Smooth muscle cell (in vitro differentiated cells): ENCODE measurements around the gene FGGY. TPM values are rescaled to one million over a fixed set of nuclear protein-coding genes. Genes with fewer than 3 reads are reported as not detected.

Experiments
- DNase-seq: peaks from one replicate; lab custom pipeline; 2025; ENCODE audit not compliant: unreplicated experiment; lab: John Stamatoyannopoulos, UW
- H2AFZ ChIP-seq: fragments of 200-600 bp; sonication (generic); 2 replicates; pipeline ENCODE4 v1.6.0; 2016; ENCODE audit warnings: antibody characterized with exemption, low read depth, mild to moderate bottlenecking
- H3F3A ChIP-seq: fragments of 200-600 bp; sonication (generic); 2 replicates; pipeline ENCODE4 v1.6.0; 2017; ENCODE audit warnings: antibody characterized with exemption, low read depth
- H3K27ac ChIP-seq: fragments of 200-600 bp; sonication (generic); 2 replicates; pipeline ENCODE4 v1.5.1; 2016; ENCODE audit warnings: low read depth, mild to moderate bottlenecking
- H3K27me3 ChIP-seq: fragments of 200-600 bp; sonication (generic); 2 replicates; pipeline ENCODE4 v1.6.1; 2016; ENCODE audit warnings: low read depth, mild to moderate bottlenecking
- H3K36me3 ChIP-seq: fragments of 200-600 bp; sonication (generic); 2 replicates; pipeline ENCODE4 v1.5.1; 2016; ENCODE audit warnings: low read depth
- H3K4me1 ChIP-seq: fragments of 200-600 bp; sonication (generic); 2 replicates; pipeline ENCODE4 v1.5.1; 2016; ENCODE audit warnings: low read depth
- H3K4me2 ChIP-seq: fragments of 200-600 bp; sonication (generic); 2 replicates; pipeline ENCODE4 v1.6.0; 2016; ENCODE audit warnings: mild to moderate bottlenecking
- H3K4me3 ChIP-seq: fragments of 200-600 bp; sonication (generic); 2 replicates; pipeline ENCODE4 v1.5.1; 2016; ENCODE audit warnings: mild to moderate bottlenecking
- H3K79me2 ChIP-seq: fragments of 200-600 bp; sonication (generic); 2 replicates; pipeline ENCODE4 v1.6.0; 2016; ENCODE audit warnings: low read depth, mild to moderate bottlenecking
- H3K9ac ChIP-seq: fragments of 200-600 bp; sonication (generic); 2 replicates; pipeline ENCODE4 v1.6.0; 2016; ENCODE audit warnings: low read depth
- H3K9me3 ChIP-seq: fragments of 200-600 bp; sonication (generic); replicated peaks from 2 replicates; pipeline ENCODE4 v1.5.1; 2016; ENCODE audit warnings: low read depth
- H4K20me1 ChIP-seq: fragments of 200-600 bp; sonication (generic); 2 replicates; pipeline ENCODE4 v1.6.0; 2016; ENCODE audit warnings: low read depth
- WGBS: methylation state at CpG from one replicate; pipeline ENCODE4 v1.1.7; 2016; ENCODE audit warnings: low lambda C conversion rate; 5-methylcytosine and 5-hydroxymethylcytosine counted together
- polyA plus RNA-seq: library from polyadenylated mRNA; unstranded; fragments of >200 nt; fragmentation: Nextera tagmentation; extraction: Ambion mirVana; gene quantifications from 2 replicates; pipeline ENCODE4 v1.2.1, GENCODE V29; 2016
- total RNA-seq: library from RNA; depleted of rRNA; stranded (reverse); fragments of >200 nt; gene quantifications from 2 replicates; pipeline ENCODE4 v1.2.3, GENCODE V29; 2014
- TF ChIP-seq, protein P1 (sequence below): fragments of 200-600 bp; sonication (generic); IDR thresholded peaks from 2 replicates; pipeline ENCODE4 v1.5.1; 2017; ENCODE audit warnings: borderline replicate concordance, mild to moderate bottlenecking, antibody characterized with exemption; ENCODE audit not compliant: insufficient read depth, poor library complexity, severe bottlenecking

Gene FGGY
- total and polyA plus RNA-seq, 2 experiments from 2014 or later = 5.1 to 9.2 TPM

DNA sequence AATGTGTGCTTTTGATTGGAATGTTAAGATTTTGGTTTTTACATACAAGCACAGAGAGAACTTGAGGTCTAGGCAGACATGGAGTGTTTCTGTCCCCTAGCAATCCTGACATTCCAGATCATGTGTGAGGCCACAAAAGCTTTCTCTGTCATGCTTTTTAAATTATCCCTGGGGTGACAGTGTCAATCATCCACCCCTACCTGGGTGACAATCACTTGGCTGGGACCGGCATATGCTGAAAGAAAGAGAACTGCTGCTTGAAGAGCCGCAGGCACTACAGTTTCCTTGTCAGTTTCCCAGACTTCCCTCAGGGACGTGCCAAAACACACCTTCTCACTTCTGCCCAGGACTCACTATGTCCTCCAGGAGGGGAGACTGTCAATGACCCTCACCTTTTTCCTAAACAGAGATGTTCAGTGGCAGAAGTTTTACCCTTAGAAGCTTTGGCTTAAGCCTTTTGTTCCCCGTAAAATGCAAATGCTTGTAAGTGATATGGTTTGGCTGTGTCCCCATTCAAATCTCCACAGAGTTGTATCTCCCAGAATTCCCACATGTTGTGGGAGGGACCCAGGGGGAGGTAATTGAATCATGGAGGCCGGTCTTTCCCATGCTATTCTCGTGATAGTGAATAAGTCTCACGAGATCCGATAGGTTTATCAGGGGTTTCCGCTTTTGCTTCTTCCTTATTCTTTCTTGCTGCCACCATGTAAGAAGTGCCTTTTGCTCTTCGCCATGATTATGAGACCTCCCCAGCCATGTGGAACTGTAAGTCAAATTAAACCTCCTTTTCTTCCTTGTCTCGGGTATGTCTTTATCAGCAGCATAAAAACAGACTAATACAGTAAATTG, 217.4 kb downstream of the FGGY start:
- no peak overlapping the region for H3K9ac ChIP-seq

DNA sequence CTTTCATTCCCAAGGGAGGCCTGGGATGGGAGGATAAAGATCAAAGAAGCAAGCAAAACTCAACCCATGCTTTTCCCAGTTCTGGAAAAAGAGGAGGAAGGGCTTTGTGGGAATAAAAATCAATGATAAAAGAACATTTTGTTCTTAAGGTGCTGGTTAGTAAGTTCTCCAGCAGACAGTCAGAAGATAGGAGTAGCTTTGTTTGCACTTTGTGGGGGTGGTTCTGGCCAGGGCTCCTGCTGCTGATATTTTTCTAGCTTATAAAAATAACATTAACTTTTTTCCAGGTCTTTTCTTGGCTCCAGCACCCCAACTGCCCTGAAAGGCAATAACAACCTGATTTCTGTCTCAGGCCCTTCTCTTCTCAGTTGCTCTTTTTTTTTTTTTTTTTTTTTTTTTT, 220.0 kb downstream of the FGGY start:
- Histone ChIP-seq H3F3A (peaks cover 15% of the 10 kb centered on the region), H4K20me1 (no peaks in the 10 kb centered on the region), H3K27ac (no peak overlapping the region), H3K27me3 (no peaks in the 10 kb centered on the region), H3K79me2 (no peaks in the 10 kb centered on the region), H3K4me3 (no peak overlapping the region), H3K9ac (no peak overlapping the region), H3K36me3 (no peaks in the 10 kb centered on the region), H3K9me3 (no peaks in the 10 kb centered on the region), H3K4me2 (no peak overlapping the region), H3K4me1 (no peaks in the 10 kb centered on the region), H2AFZ (no peak overlapping the region)
- DNase-seq = no peak
- TF ChIP-seq, protein P1, sequence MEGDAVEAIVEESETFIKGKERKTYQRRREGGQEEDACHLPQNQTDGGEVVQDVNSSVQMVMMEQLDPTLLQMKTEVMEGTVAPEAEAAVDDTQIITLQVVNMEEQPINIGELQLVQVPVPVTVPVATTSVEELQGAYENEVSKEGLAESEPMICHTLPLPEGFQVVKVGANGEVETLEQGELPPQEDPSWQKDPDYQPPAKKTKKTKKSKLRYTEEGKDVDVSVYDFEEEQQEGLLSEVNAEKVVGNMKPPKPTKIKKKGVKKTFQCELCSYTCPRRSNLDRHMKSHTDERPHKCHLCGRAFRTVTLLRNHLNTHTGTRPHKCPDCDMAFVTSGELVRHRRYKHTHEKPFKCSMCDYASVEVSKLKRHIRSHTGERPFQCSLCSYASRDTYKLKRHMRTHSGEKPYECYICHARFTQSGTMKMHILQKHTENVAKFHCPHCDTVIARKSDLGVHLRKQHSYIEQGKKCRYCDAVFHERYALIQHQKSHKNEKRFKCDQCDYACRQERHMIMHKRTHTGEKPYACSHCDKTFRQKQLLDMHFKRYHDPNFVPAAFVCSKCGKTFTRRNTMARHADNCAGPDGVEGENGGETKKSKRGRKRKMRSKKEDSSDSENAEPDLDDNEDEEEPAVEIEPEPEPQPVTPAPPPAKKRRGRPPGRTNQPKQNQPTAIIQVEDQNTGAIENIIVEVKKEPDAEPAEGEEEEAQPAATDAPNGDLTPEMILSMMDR = no peak

More for the DNA sequence above, 217.4 kb downstream of the FGGY start:
- no peak overlapping the region for H3K4me3 ChIP-seq
- no peaks in the 10 kb centered on the region for H3K36me3 ChIP-seq
- H3K4me2 ChIP-seq = no peak overlapping the region
- TF ChIP-seq, protein P1 = no peak
- H3F3A ChIP-seq = peaks cover 22% of the 10 kb centered on the region
- no peaks in the 10 kb centered on the region for H3K79me2 ChIP-seq
- no peak overlapping the region for H2AFZ ChIP-seq
- H3K9me3 ChIP-seq = no peaks in the 10 kb centered on the region
- H3K27me3 ChIP-seq = no peaks in the 10 kb centered on the region
- H3K27ac ChIP-seq = no peak overlapping the region
- no peaks in the 10 kb centered on the region for H3K4me1 ChIP-seq
- WGBS = 86% methylated on average over 11 of the region's 11 CpGs
- no peaks in the 10 kb centered on the region for H4K20me1 ChIP-seq
- no peak for DNase-seq

DNA sequence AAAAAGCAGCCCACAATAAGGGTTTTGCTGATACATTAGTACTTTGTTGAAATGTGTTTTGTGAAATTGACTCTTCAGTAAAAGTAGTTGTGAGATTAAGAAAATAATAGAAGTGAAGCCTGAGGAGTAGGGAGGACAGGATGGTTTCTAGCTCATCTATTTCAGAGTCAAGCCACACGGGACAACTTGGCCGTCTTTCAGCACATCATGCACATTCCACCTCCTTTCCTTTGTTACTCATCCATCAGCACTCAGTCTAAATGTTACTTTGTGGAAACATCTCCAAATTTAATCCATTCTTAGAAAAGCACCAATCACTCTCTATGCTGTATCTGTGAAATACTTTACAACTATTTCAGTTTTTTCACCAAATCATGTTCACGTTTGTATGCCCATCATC, 223.3 kb downstream of the FGGY start:
- Histone ChIP-seq H3F3A (peaks cover 5% of the 10 kb centered on the region), H3K27ac (no peak overlapping the region), H3K4me3 (no peak overlapping the region), H3K9ac (no peak overlapping the region), H3K9me3 (no peaks in the 10 kb centered on the region), H3K4me2 (no peak overlapping the region), H3K79me2 (no peaks in the 10 kb centered on the region), H3K27me3 (no peaks in the 10 kb centered on the region), H2AFZ (no peak overlapping the region), H3K4me1 (no peaks in the 10 kb centered on the region), H3K36me3 (no peaks in the 10 kb centered on the region), H4K20me1 (no peaks in the 10 kb centered on the region)
- TF ChIP-seq, protein P1 = no peak
- DNase-seq = no peak
- 63% methylated on average over 3 of the region's 3 CpGs for WGBS
